DND-41 (cell line): Measurements from ENCODE around the gene DNAJC21.
A peak's percentile ranks its signal among the peaks of the same experiment; 100 is the strongest.

Source experiments
- ATAC-seq: fragments of 200-7000 bp; cut with Tn5 transposase; 3 replicates; pipeline ENCODE4 v1.9.1; 2021; ENCODE audit warnings: low read depth; ENCODE audit not compliant: insufficient read depth
- DNase-seq: peaks from one replicate; pipeline ENCODE4 v3.0.0-alpha.2; 2020
- H2AFZ ChIP-seq: 2 replicates; pipeline ENCODE4 v1.6.0; 2012; ENCODE audit warnings: low read depth, low read length
- H3K27ac ChIP-seq: 2 replicates; pipeline ENCODE4 v1.5.1; 2012; ENCODE audit warnings: low read length, inconsistent platforms
- H3K27me3 ChIP-seq: fragments of 200-600 bp; sonication (generic); 2 replicates; pipeline ENCODE4 v1.6.0; 2012; ENCODE audit warnings: low read length, mild to moderate bottlenecking, inconsistent platforms; ENCODE audit not compliant: insufficient read depth, poor library complexity
- H3K36me3 ChIP-seq: 2 replicates; pipeline ENCODE4 v1.5.1; 2012; ENCODE audit warnings: low read length, inconsistent platforms; ENCODE audit not compliant: insufficient read depth
- H3K4me1 ChIP-seq: 2 replicates; pipeline ENCODE4 v1.5.1; 2012; ENCODE audit warnings: mild to moderate bottlenecking, low read length; ENCODE audit not compliant: insufficient read depth
- H3K4me2 ChIP-seq: 2 replicates; pipeline ENCODE4 v1.6.0; 2012; ENCODE audit warnings: mild to moderate bottlenecking, moderate library complexity, low read length, inconsistent platforms; ENCODE audit not compliant: insufficient read depth
- H3K4me3 ChIP-seq, 2 experiments: fragments of 200-600 bp in 1 of 2; shearing (Covaris generic) in 1 of 2; 2 replicates each; pipeline ENCODE4 v1.5.1; 2012 to 2016; ENCODE audit warnings: inconsistent platforms in 2 of 2, low read length in 2 of 2, mild to moderate bottlenecking in 2 of 2, low read depth in 1 of 2, moderate library complexity in 1 of 2
- H3K79me2 ChIP-seq: 2 replicates; pipeline ENCODE4 v1.6.0; 2012; ENCODE audit warnings: low read length, inconsistent platforms; ENCODE audit not compliant: insufficient read depth
- H3K9ac ChIP-seq: 2 replicates; pipeline ENCODE4 v1.6.0; 2012; ENCODE audit warnings: low read depth, mild to moderate bottlenecking, inconsistent platforms, low read length, moderate library complexity
- H3K9me3 ChIP-seq: 2 replicates; pipeline ENCODE4 v1.5.1; 2012; ENCODE audit warnings: low read length, moderate library complexity, mild to moderate bottlenecking, inconsistent platforms; ENCODE audit not compliant: insufficient read depth, severe bottlenecking
- H4K20me1 ChIP-seq: 2 replicates; pipeline ENCODE4 v1.6.0; 2012; ENCODE audit warnings: low read length; ENCODE audit not compliant: insufficient read depth
- EZH2 ChIP-seq: IDR thresholded peaks from 3 replicates; pipeline ENCODE4 v1.6.1; 2012; ENCODE audit warnings: borderline replicate concordance, low read depth, mild to moderate bottlenecking, moderate library complexity, low read length, inconsistent platforms; ENCODE audit not compliant: severe bottlenecking
- TF ChIP-seq, protein P1 (sequence below): IDR thresholded peaks from 2 replicates; pipeline ENCODE4 v1.5.1; 2012; ENCODE audit warnings: borderline replicate concordance, low read length, moderate library complexity, mild to moderate bottlenecking; ENCODE audit not compliant: poor library complexity, severe bottlenecking; ENCODE audit errors: extremely low read depth

Gene DNAJC21

GRCh38 chr5:34923694-34924461 lies 5.5 kb upstream of the DNAJC21 start:
- no peak overlapping the region for H3K27ac ChIP-seq
- no peak overlapping the region for H2AFZ ChIP-seq
- H3K79me2 ChIP-seq = peaks cover 37% of the 10 kb centered on the region
- H3K27me3 ChIP-seq = no peaks in the 10 kb centered on the region
- no peaks in the 10 kb centered on the region; the same call in 1 of the 2 replicates for H4K20me1 ChIP-seq
- no peak overlapping the region for H3K9ac ChIP-seq
- peaks cover 11% of the 10 kb centered on the region for H3K4me1 ChIP-seq
- H3K9me3 ChIP-seq = no peaks in the 10 kb centered on the region
- no peak for TF ChIP-seq EZH2
- TF ChIP-seq, protein P1, sequence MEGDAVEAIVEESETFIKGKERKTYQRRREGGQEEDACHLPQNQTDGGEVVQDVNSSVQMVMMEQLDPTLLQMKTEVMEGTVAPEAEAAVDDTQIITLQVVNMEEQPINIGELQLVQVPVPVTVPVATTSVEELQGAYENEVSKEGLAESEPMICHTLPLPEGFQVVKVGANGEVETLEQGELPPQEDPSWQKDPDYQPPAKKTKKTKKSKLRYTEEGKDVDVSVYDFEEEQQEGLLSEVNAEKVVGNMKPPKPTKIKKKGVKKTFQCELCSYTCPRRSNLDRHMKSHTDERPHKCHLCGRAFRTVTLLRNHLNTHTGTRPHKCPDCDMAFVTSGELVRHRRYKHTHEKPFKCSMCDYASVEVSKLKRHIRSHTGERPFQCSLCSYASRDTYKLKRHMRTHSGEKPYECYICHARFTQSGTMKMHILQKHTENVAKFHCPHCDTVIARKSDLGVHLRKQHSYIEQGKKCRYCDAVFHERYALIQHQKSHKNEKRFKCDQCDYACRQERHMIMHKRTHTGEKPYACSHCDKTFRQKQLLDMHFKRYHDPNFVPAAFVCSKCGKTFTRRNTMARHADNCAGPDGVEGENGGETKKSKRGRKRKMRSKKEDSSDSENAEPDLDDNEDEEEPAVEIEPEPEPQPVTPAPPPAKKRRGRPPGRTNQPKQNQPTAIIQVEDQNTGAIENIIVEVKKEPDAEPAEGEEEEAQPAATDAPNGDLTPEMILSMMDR = no peak
- no peak overlapping the region for H3K4me3 ChIP-seq
- DNase-seq (no peak), ATAC-seq (0 out of 3 replicates have a peak, but pooled peaks have one; percentile 30)
- H3K4me2 ChIP-seq = no peak overlapping the region
- peaks cover 78% of the 10 kb centered on the region for H3K36me3 ChIP-seq

- peaks cover 32% of the 10 kb centered on the region for H3K79me2 ChIP-seq
- ATAC-seq = no peak
- peaks cover 74% of the 10 kb centered on the region for H3K36me3 ChIP-seq
- H3K4me3 ChIP-seq = no peak overlapping the region
- H2AFZ ChIP-seq = no peak overlapping the region
- H3K27me3 ChIP-seq = no peaks in the 10 kb centered on the region
- no peak overlapping the region for H3K9ac ChIP-seq
- H4K20me1 ChIP-seq = no peaks in the 10 kb centered on the region; the same call in 1 of the 2 replicates
- no peaks in the 10 kb centered on the region for H3K9me3 ChIP-seq
- no peak overlapping the region for H3K4me2 ChIP-seq
- TF ChIP-seq, protein P1 = no peak
- no peak for TF ChIP-seq EZH2
- no peak for DNase-seq
- H3K4me1 ChIP-seq = peaks cover 10% of the 10 kb centered on the region
- no peak overlapping the region for H3K27ac ChIP-seq
Observed at GRCh38 chr5:34924462-34924765, 4.9 kb upstream of the DNAJC21 start.

DNA sequence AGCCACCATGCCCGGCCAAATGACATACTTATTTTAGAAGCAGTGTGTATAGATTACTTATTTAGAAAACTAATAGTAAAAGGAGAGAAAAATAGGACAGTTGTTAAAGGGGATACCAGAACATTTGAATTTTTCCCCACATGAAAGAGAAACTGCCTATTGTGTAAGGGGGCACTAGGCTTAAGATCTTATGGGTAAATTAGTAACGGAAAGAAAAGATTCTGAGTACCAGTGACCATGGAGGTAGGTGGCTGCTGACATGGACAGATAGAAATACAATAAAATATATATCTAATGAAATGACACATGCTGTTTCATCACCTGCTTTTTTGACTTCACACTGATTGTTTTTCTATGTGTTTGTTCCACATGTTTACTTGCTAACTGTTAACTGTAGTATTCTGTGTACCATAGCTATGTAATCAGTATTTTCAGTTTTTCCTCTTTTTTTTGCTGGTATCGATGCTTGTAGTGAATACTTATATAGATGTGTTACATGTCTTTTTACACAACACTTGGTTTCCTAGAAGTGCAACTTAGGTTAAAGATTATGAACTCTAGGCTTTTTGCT lies 3.0 kb upstream of the DNAJC21 start:
- Histone ChIP-seq H3K4me1 (peaks cover 20% of the 10 kb centered on the region), H3K27me3 (no peaks in the 10 kb centered on the region), H3K27ac (no peak overlapping the region), H3K79me2 (peaks cover 31% of the 10 kb centered on the region), H3K4me3 (no peak overlapping the region), H3K9me3 (no peaks in the 10 kb centered on the region), H3K36me3 (peaks cover 54% of the 10 kb centered on the region), H3K9ac (no peak overlapping the region), H2AFZ (no peak overlapping the region), H3K4me2 (no peak overlapping the region), H4K20me1 (peaks cover 5% of the 10 kb centered on the region; the same call in 1 of the 2 replicates)
- no peak for TF ChIP-seq EZH2
- TF ChIP-seq, protein P1 = no peak
- ATAC-seq (no peak), DNase-seq (no peak)
